ENCODE measurements around the gene MCF2L. TPM values are rescaled to one million over a fixed set of nuclear protein-coding genes. Genes with fewer than 3 reads are reported as not detected.
A peak's percentile ranks its signal among the peaks of the same experiment; 100 is the strongest.

Gene MCF2L
- total RNA-seq, 1 donor from 2014 or later, result 38.9 TPM

- peak; percentile 97 for DNase-seq (ENCODE audit: low spot score)
- intact Hi-C loops (cut with DNase I), result loop anchor here (2.0 to 10.0 kb wide), 3 partner anchors 86 to 450 kb away; no protein-coding TSS in a partner anchor
Measured at GRCh38 chr13:112942689-112943308, 26.2 kb upstream of the MCF2L start.

GRCh38 chr13:112943309-112944125 lies 25.5 kb upstream of the MCF2L start:
- intact Hi-C loops (cut with DNase I), result loop anchor here (2.0 to 10.0 kb wide), 3 partner anchors 85 to 449 kb away; no protein-coding TSS in a partner anchor
- DNase-seq (ENCODE audit: low spot score), result no peak

- intact Hi-C loops (cut with DNase I), result loop anchor here (10.0 kb wide), 1 partner anchor 277 kb away; no protein-coding TSS in a partner anchor
- DNase-seq (ENCODE audit: low spot score), result peak; percentile 24
Measured at GRCh38 chr13:112947796-112948195, 21.2 kb upstream of the MCF2L start.

- DNase-seq (ENCODE audit: low spot score), result peak; percentile 49
- intact Hi-C loops (cut with DNase I), result no loop called here
Measured at GRCh38 chr13:112951674-112952371, 17.2 kb upstream of the MCF2L start.

GRCh38 chr13:112952759-112953551 lies 16.1 kb upstream of the MCF2L start:
- peak; percentile 49 for DNase-seq (ENCODE audit: low spot score)
- intact Hi-C loops (cut with DNase I), result no loop called here

GRCh38 chr13:112953591-112954487 lies 15.2 kb upstream of the MCF2L start:
- intact Hi-C loops (cut with DNase I), result no loop called here
- DNase-seq (ENCODE audit: low spot score), result peak; percentile 75

- intact Hi-C loops (cut with DNase I), result no loop called here
- peak; percentile 54 for DNase-seq (ENCODE audit: low spot score)
Measured at GRCh38 chr13:112954488-112955270, 14.3 kb upstream of the MCF2L start.

GRCh38 chr13:112955271-112955937 lies 13.6 kb upstream of the MCF2L start:
- DNase-seq (ENCODE audit: low spot score), result peak; percentile 63
- intact Hi-C loops (cut with DNase I), result no loop called here

- DNase-seq (ENCODE audit: low spot score), result no peak
- intact Hi-C loops (cut with DNase I), result no loop called here
Measured at GRCh38 chr13:112955956-112956355, 13.1 kb upstream of the MCF2L start.

- DNase-seq (ENCODE audit: low spot score), result peak; percentile 57
- intact Hi-C loops (cut with DNase I), result no loop called here
Measured at GRCh38 chr13:112956571-112957294, 12.3 kb upstream of the MCF2L start.

GRCh38 chr13:112957295-112957677 lies 11.7 kb upstream of the MCF2L start:
- intact Hi-C loops (cut with DNase I), result no loop called here
- peak; percentile 38 for DNase-seq (ENCODE audit: low spot score)

- intact Hi-C loops (cut with DNase I), result no loop called here
- DNase-seq (ENCODE audit: low spot score), result peak; percentile 68
Measured at GRCh38 chr13:112958127-112958989, 10.7 kb upstream of the MCF2L start.

- intact Hi-C loops (cut with DNase I), result no loop called here
- peak; percentile 80 for DNase-seq (ENCODE audit: low spot score)
Measured at GRCh38 chr13:112959206-112959605, 9.8 kb upstream of the MCF2L start.

GRCh38 chr13:112959701-112960542 lies 9.1 kb upstream of the MCF2L start:
- intact Hi-C loops (cut with DNase I), result no loop called here
- DNase-seq (ENCODE audit: low spot score), result peak; percentile 73

- DNase-seq (ENCODE audit: low spot score), result peak; percentile 62
- intact Hi-C loops (cut with DNase I), result no loop called here
Measured at GRCh38 chr13:112960706-112961105, 8.3 kb upstream of the MCF2L start.

All from cardiac septum (tissue), 1 donor.